GM21360 (cell line): ENCODE data around the gene ADAM29.
"Not testable (repeated sequence)": the region's sequence is repeated elsewhere in the genome, so short reads cannot be mapped to it uniquely, and the experiment has no call there.

Source experiments
- ATAC-seq: cut with Tn5 transposase; IDR thresholded peaks from one replicate; pipeline ENCODE4 v1.9.1; 2021; ENCODE audit warnings: mild to moderate bottlenecking, moderate library complexity; ENCODE audit not compliant: unreplicated experiment

ADAM29 gene

DNA sequence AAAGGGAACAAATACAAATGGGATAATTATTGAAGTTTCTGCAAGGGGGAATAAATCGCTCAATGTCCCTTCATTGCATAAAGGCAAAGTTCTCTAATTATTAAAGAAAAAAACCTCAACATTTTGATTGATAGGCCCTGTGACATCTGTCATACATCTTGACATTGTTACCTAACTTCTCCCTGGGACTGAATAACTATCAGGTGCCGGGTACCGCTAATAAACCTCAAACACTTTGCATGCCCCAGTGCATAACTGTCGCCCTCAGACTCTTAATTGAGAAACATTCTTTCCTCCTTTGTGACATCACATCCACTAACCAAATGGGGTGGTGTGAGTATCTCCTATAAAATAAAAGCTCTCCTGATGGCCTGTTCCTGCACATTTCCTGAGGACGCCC is at the start of gene ADAM29:
ADAM29 (plus strand) TSS at position 301 of the 400 bp plus-strand sequence. CDS start 57,168 bp downstream, outside the sequence.
- ATAC-seq = no peak

DNA sequence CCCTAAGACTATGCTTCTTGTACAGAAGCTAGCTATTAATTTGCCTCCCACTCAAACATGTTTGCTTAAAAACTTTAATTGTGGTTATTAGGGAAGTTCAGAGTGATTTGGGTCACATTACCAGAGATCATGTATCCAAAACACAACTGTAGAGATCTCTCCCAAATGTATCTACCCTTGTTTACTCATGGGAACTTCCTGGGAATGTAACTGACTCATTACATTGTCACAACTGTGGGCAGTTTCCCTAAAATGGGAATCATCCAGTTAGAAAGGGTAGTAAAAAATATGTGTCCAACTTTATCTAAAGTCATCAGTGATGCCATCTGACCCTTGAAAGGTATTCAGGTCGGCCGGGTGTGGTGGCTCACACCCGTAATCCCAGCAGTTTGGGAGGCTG is 48.8 kb upstream of the ADAM29 start:
- no peak for ATAC-seq

DNA sequence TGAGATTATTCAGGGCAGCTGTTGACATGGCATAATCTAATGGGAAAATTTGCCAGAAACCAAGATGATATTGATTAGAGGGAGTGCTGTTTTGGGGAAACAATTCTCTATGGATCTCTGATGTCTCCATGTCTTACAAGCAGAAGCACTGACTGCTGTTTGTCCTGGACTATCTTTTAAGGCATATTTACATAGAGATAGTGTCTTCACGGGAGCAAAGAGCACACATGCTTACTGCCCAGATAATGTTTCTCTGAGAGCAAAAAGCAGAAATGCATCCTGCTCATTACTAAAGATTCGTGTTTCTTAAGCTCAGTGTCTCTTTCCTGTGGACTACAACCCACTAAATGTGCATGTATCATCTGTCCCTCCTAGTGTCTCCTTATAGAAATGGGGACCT is 47.8 kb upstream of the ADAM29 start:
- ATAC-seq = no peak

DNA sequence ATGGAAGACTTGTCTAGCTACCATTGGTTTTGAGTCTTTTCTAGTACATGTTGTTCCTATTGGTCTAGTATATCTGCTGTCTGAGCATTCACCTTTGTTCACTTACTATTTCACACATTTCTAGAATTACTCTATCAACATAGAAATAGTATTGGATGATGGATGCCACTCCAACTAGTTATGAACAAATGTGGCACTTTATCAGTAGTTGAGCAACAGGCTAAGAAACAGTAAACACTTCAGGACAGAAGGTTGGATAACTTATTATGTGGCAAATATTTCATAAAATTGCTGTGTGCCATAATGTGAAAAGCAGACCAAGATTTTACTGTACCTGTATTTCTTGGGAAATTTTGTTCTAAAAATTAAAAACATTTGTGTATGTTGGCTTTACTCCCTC is 46.8 kb upstream of the ADAM29 start:
- no peak for ATAC-seq

DNA sequence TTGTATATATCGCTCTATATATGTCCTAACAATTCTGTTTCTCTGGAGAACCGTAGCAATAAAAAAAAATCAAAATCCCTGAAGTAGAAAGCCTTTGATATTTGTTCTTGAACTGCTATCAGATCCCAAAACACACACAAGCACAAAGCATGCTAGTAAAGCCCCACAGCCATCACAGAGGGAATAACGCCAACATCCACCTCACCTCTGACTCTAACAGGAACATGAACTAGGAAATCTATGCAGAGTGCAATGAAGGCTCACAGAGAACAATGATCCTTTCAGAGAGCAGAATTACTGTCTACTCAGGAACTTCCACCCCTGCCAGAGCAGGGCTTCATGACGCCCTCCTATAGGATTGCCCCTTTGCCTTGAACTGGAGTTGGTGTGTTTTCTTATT is 45.0 kb upstream of the ADAM29 start:
- not testable (repeated sequence) for ATAC-seq

DNA sequence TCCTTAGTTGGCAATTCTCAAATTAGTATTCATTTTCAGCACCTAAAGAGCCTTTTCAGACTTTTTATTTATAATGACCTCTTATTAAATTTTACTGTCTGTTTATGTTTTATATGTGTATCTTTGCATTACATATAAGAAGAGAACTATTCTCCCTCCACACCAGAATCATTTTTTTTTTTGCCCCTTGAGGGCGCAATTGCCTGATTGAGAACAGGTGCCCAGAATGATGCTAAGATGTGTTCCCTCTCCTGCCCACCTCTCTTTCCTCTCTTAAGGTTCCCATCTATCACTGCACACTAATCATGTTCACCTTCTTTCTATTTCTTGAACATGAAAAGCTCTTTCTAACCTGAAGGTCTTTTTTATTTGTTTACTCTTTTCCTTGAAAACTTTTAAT is 44.2 kb upstream of the ADAM29 start:
- no peak for ATAC-seq

DNA sequence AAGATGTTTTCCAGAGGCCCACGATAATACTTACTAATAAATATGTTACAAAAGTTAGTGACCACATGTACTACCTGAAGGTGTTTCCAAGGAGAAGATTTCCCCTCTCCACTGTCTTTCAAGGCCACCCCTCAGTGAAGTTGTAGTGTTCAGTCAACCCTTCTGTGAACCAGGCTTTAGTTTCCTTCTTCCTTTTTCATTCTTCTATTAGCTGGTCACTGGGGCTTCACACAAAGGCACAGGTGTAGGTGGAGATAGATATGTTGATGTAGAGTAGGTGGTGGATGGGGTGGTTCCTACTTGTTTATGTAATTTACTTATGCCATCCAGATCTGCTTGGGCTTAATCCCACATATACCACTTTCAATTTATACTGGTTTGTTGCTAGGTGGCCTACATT is 43.3 kb upstream of the ADAM29 start:
- no peak for ATAC-seq

DNA sequence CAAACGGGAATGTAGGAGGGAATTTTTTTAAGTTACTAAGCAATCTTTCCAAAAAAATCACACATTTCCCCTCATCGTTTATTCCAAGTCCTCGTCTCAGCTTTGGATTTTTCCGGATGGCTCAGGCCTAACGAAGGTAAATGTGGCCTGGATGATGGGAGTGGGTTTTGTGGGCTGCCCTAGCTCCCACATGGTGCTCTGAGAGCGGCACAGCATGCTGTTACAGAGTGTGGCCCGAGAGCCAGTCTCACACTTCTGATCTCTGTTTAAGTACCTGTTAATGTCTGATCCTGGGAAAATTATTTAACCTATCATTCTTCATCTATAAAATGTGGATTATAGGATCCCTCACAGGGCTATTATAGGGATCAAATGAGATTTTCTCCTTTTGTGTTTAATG is 38.2 kb upstream of the ADAM29 start:
- ATAC-seq = no peak

DNA sequence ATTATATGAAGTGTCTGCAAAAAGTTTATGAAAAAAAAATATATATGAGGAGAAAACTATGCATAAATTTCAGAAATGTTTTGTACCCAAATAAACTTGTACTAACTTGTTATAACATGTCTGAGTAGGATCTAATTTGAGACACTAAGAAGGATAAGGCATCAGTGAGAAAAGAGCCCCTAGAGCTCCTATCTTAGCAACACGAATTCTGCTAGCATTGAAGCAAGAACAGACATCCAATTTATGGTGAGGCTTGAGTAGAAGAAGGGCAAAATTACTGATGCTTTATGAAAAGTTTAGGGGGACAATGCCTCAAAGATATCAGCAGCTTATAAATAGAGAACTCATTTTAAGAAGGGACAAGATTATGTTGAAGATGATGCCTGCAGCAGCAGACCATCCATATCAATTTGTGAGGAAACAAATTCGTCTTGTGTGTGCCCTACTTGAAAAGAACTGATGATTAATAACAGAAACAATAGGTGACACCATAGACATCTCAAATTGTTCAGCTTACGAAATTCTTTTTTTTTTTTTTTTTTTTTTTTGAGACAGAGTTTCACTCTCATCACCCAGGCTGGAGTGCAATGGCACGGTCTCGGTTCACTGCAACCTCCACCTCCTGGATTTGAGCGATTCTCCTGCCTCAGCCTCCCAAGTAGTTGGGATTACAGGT is 35.7 kb upstream of the ADAM29 start:
- ATAC-seq = no peak

DNA sequence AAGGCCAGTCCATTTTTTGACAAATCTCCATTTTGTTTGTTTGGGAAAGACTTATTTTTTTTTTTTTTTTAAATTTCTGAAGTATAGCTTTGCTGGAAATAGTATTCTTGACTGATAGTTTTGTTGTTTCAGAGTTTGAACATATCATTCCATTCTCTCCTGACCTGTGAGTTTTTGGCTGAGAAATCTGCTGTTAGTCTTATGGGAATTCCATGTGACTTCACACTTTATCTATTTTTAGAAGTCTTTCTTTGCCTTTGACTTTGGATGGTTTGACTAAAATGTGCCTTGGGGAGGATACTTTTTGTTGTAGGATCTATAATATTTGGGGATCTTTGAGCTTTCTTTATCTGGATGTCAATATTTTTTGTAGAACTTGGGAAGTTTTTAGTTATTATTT is 10.7 kb upstream of the ADAM29 start:
- ATAC-seq = no peak

DNA sequence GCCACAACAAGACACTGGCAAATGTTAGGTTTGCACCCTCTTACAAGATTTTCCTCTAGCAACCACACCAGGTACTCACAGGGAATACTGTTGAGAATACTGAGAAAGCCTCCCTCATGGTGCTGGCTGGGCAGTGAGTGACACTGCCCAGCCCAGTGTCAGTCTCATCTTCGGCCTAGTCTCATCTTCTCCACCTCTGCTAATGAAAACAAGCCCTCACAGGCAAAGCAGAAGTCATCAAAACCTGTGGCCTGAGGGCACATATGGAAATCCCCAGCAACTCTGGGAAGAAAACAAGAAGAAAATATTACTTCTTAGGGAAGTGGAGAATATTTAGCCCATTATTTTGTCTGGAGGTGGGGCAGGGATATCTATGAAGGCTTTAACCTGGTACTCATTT is 7.9 kb upstream of the ADAM29 start:
- ATAC-seq = no peak

DNA sequence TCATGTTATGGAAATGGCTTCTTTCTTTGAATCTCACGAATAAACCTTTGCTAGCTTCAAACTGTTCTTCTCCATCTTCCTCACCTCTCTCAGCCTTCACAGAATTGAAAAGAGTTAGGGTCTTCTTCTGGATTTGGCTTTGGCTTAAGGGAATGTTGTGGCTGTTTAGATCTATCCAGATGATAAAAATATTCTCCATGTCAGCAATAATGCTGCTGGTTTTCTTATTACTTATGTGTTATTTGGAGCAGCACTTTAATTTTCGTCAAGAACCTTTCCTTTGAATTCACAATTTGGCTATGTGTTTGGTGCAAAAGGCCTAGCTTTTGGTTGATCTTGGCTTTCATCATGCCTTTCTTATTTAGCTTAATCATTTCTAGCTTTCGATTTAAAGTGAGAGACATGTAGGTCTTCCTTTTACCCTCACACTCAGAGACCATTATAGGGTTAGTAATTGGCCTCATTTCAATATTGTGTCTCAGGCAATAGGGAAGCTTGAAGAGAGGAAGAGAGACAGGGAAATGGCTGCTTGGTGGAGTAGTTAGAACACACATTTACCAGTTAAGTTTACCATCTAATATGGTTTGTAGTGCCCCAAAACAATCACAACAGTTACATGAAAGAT is 5.1 kb upstream of the ADAM29 start:
- no peak for ATAC-seq

DNA sequence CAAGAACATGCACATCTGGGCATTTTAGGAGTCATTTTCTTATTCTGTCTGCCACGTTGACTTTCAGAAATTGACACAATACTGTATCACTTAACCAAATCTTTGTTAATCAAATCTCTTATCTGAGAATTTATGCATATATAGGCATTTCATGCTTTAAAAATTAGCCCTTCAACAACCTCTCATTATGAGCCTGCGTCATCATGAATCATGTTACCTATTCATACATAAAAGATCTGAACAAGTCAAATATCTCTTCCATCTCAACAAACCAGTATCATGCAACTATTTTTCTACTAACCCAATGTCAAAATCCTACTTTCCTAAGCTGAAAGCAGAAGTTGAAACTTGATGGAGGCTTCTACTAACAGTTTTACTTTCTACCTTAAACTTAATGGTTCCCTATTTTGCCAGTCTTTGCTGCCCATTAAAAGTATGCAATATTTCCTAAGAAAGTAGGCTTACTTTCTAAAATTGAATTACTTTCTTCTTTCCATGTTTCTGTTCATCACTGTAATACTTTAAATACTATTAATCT is 1.8 kb downstream of the ADAM29 start:
- ATAC-seq = peak; percentile 50

DNA sequence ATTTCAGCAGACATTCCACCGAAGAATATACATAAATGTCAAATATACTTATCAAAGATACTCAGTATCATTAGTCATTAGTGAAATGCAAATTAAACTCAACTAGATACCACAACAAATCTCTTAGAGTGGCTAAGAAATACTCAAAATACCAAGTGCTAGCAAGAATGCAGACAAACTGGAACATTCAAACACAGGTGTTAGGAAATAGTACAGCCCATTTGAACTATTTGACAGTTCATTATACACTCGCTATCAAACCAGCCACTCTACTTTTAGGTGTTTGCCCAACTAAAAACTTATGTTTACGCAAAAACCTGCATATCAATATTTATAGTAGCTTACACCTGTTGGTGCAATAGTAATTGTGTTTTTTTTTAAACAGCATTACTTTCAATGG is 8.8 kb downstream of the ADAM29 start:
- no peak for ATAC-seq

DNA sequence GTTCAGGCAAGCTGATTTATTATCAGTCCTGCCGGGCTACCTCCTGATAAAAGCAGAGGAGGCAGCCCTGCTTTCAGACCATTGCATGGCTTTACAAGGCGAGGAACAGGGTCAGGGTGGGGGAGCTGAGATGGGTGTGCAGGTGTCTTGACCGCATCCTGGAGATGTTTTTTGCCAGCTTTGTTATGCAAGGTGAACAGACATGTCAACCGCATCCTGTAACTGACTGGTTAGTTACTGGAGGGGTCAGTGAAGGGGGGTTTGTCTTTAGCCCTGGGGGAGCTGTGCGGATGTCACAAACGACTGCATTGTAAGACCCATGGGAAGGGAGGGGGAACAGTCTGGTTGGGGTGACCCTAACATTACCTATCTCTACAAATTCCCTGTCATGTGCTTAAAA is 10.0 kb downstream of the ADAM29 start:
- ATAC-seq = peak; percentile 55

DNA sequence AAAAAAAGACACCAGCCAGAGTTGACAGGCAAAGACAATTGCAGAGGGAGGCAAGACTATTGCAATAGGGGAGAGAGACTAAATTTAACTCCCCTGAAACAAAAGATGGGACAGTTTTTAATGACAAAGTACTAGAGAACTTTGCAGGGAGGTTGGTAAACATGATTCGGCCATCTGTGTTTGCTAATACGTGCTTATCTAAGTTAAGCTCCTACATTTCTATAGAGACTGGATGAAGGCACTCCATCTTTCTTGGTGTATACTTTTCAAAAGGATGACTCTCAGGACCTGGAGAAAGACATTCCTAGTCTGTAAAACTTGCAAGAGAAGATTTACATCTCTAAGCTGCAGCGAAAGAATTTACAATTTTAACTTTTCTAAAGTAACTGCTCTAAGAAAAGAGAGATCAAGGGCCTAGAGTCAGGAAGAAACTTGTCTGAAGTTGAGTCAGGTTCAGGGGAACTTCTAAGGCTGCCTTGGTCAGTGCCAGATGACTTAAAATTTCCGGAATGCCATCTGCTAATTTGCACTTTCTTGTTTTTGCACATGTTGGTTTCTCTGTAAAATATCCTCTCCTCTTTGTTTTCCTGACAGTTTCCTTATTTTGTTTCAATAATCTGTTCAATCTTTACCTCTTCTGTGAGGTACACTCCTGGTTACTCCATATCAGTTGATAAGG is 10.6 kb downstream of the ADAM29 start:
- peak; percentile 44 for ATAC-seq

DNA sequence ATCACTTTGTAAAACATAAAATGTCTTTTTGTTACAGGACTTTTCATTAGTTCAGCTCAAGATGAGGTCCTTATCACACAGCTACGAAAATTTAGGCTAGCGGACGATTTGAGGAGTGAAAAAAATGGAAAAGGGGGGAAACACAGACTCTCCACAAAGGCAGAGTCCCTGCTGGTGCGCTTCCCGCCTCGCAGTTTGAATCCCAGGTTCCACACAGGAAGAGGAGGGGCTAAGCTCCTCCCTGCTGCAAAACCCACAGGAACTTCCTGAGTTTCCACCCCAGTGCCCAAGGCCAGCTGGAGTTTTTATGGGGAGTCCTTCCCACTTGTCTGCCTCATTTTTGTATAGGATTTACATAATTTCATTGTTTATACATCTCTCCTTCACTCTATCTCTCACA is 11.2 kb downstream of the ADAM29 start:
- ATAC-seq = no peak

DNA sequence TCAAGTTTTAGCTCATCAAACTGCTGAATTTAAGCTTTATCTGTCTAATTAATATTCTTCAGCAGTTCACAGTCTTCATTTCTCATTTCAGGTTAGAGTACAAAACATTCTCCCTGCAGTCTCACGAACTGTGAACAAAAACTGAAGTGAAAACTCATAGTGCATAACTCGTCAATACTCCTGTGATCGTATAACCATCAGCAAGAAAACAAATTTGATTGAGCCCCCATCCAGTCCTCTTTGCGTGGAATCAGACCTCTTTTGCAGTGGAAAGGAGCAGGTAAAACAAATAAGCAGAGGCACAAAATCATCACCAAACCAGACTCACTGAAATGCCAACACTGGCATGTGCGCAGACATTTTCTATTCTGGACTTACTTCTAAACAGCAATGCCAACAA is 12.7 kb downstream of the ADAM29 start:
- no peak for ATAC-seq

DNA sequence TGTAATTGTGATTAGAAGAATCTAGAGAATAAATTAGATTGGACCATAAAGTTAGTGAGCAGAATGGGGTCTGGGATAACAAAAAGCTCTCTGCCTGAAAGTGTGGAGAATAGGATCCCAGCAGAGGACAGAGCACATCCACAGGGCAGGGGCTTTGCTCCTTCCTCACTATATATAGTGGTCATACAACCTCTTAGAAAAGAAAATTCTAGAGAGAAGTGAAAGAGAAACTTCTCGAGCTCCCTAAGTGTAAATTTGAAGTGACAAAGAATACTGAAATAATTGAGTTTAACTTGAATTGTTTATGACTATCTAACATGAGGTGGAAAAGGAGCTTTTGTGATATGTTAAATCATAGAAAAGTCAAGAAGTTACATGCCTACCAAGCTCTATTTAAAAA is 14.9 kb downstream of the ADAM29 start:
- ATAC-seq = no peak

DNA sequence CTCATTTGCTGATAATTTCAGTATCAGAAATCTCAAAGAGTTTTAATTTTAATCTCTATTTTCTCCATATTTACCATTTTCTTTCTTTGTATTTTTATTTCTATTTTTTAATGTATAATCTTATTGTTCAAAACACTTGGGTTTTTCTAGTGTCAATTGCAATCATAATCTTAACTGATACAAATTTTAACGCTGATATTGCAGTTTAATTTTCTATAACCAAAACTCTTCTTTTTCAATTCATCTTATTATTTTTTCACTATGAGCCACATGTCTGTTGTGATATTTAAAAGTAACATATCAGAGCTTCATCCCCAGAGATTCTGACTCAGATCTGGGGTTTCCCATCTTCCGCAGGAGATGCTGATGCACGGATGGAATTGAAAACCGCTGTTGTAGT is 16.2 kb downstream of the ADAM29 start:
- ATAC-seq = no peak

DNA sequence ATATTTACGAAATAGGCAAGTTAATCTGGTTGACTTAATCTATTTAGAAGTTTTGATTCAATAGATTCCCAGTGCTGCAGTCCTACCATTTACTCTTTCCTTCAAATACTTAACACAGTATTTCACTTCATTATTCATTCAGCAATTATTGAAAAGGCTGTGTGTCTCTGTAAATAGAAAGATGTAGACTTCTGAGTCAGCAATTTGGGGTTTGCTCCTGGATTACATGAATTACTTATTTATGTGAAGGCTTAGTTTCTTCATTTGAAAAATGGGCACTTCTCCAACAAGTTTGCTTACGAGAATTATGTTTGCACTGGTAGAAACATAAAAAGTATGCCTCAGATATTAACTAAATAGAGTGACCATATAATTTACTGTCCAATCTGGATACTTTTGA is 17.4 kb downstream of the ADAM29 start:
- no peak for ATAC-seq

DNA sequence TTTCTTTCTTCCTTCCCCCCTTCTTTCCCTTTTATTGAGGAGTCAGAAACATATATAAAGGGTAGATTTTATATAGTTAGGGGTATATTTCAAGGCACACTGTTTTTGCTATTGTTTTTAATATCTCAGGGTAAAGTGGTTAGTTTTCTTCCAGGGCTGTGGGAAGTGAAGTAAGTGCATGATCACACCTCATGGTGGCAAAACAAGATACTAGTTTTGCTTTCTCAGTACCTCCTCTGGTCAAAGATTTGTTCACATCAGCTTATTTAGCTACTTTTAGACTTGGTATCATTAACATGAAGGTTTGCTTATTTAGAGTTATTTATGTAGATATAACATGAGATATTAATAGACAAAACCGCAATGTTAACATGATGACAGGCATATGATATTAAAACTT is 21.8 kb downstream of the ADAM29 start:
- no peak for ATAC-seq
